HUES48 (cell line): ENCODE data around the gene CFAP91.

Experiments used
- H3K27ac ChIP-seq: one replicate; pipeline ENCODE4 v1.7.0; 2013; ENCODE audit warnings: low read depth, low read length, inconsistent platforms
- H3K27me3 ChIP-seq: 2 replicates; pipeline ENCODE4 v1.6.1; 2013; ENCODE audit warnings: mild to moderate bottlenecking, low read length; ENCODE audit not compliant: control insufficient read depth, insufficient read depth
- H3K36me3 ChIP-seq: 2 replicates; pipeline ENCODE4 v1.6.1; 2013; ENCODE audit warnings: low read length; ENCODE audit not compliant: control insufficient read depth, insufficient read depth
- H3K4me1 ChIP-seq: 2 replicates; pipeline ENCODE4 v1.6.1; 2013; ENCODE audit warnings: mild to moderate bottlenecking, low read length; ENCODE audit not compliant: control insufficient read depth, insufficient read depth
- H3K4me3 ChIP-seq: 2 replicates; pipeline ENCODE4 v1.5.1; 2013; ENCODE audit warnings: mild to moderate bottlenecking, low read depth, low read length
- H3K9ac ChIP-seq: 2 replicates; pipeline ENCODE4 v1.6.1; 2013; ENCODE audit warnings: mild to moderate bottlenecking, low read depth, low read length, moderate library complexity
- H3K9me3 ChIP-seq: 2 replicates; pipeline ENCODE4 v1.6.1; 2013; ENCODE audit warnings: low read length; ENCODE audit not compliant: control insufficient read depth, insufficient read depth

CFAP91 gene

DNA sequence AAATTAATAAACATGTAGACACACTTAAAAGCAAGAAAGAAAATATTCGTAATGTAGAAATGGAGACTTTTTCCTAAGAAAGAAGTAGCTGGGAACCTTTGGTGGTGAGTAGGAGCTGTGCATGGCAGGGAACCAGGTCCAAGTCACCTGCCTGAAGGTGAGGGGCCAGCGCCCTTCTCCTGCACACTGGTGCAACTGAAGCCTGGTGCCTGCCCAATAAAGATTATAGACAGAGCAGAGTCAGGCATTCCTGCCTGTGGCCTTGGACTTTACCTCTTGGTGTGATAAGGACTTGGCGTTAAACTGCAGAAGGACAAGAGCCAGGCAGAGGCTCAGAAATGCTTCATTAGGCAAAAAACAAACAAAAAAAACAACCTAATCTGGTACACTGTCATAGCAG, 14.2 kb downstream of the CFAP91 start:
- H3K27me3 ChIP-seq = no peaks in the 10 kb centered on the region
- no peak overlapping the region for H3K9ac ChIP-seq
- H3K27ac ChIP-seq = no peak overlapping the region
- no peaks in the 10 kb centered on the region for H3K4me1 ChIP-seq
- H3K4me3 ChIP-seq = no peak overlapping the region
- 0 out of 2 replicates have a peak, but pooled peaks cover 6% of the 10 kb centered on the region for H3K36me3 ChIP-seq
- H3K9me3 ChIP-seq = no peaks in the 10 kb centered on the region

DNA sequence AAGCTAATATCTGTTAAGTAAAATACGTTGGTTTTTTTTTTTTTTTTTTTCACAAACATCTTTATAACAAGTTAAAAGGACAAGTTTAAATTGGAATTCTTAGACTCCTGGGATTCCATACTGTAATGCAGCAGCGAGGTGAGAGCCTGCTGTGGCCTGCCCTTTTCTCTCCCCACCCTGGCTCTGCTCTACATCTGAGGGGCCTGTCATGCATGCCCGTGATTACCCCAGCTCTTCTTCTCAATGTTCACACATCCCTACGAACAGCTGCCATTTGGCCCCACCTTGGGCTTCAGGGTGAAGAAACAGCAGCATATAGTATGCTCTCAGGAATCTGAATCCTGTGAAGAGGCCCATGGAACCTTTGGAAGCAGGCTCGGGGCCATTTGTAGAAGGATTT, 14.7 kb downstream of the CFAP91 start:
- Histone ChIP-seq H3K36me3 (0 out of 2 replicates have a peak, but pooled peaks cover 6% of the 10 kb centered on the region), H3K27me3 (no peaks in the 10 kb centered on the region), H3K27ac (no peak overlapping the region), H3K9me3 (no peaks in the 10 kb centered on the region), H3K4me3 (no peak overlapping the region), H3K9ac (no peak overlapping the region), H3K4me1 (no peaks in the 10 kb centered on the region)

DNA sequence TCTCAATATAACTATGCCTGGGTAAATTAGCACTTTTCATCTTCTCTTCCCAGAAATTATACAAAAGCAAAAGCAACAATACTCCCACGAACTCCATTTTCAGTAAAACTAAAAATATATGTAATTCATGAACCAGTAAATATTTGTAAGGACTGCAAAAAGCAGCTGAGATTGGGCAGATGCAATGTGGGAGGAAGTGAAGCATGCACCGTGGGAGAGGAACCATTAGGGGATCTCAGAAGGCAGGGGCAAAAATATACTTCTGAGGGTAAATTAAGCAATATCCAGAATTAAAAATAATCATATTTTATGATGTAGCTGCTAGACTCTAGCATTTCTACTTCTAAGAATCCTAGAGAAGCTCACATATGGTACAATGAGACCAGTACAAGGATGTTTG, 20.2 kb downstream of the CFAP91 start:
- Histone ChIP-seq H3K4me3 (no peak overlapping the region), H3K27me3 (no peaks in the 10 kb centered on the region), H3K9me3 (no peaks in the 10 kb centered on the region), H3K9ac (no peak overlapping the region), H3K36me3 (no peaks in the 10 kb centered on the region), H3K4me1 (no peaks in the 10 kb centered on the region), H3K27ac (no peak overlapping the region)

DNA sequence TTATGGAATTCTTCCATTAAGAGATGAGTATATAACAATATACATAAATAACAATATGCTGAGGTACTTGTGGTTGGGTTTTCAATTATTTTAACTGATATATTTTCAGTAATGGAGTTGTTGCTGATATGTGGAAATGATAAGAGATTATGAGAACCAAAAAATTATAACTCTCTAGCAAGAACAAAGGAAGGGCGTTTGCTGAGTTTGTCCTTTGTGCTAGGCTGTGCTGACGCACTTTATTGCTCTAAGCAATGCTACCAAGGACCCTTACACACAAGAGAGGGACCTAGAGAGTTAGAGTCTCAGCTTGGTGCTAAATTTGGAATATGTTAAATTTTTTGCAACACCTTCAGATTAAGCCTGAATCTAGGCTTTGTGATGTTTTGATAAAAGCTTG, 24.1 kb downstream of the CFAP91 start:
- no peak overlapping the region for H3K27ac ChIP-seq
- H3K9me3 ChIP-seq = no peaks in the 10 kb centered on the region
- H3K4me3 ChIP-seq = no peak overlapping the region
- H3K27me3 ChIP-seq = no peaks in the 10 kb centered on the region
- no peak overlapping the region for H3K9ac ChIP-seq
- H3K4me1 ChIP-seq = peaks cover 5% of the 10 kb centered on the region
- H3K36me3 ChIP-seq = no peaks in the 10 kb centered on the region

DNA sequence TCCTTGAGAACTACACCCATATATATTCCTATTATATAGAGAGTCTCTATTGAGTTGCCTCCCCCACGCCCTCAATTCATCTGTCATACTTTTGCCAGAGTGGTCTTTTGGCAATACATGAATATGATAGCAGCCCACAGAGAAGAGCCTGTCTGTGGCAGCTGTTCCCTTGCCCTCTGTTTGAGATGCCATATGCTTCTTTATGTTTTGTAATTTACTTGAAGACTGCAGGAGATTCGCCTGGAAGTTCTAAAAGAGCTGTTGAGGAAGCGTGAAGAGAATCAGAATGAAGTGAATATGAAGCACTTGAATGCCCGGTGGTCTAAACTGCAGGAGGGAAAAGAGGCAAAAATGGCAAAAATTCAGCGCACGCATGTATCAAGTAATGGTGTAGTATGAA, 27.2 kb downstream of the CFAP91 start:
- H3K36me3 ChIP-seq = no peaks in the 10 kb centered on the region
- no peak overlapping the region for H3K4me3 ChIP-seq
- H3K4me1 ChIP-seq = peaks cover 9% of the 10 kb centered on the region
- no peaks in the 10 kb centered on the region for H3K27me3 ChIP-seq
- H3K9ac ChIP-seq = no peak overlapping the region
- H3K27ac ChIP-seq = no peak overlapping the region
- H3K9me3 ChIP-seq = no peaks in the 10 kb centered on the region

DNA sequence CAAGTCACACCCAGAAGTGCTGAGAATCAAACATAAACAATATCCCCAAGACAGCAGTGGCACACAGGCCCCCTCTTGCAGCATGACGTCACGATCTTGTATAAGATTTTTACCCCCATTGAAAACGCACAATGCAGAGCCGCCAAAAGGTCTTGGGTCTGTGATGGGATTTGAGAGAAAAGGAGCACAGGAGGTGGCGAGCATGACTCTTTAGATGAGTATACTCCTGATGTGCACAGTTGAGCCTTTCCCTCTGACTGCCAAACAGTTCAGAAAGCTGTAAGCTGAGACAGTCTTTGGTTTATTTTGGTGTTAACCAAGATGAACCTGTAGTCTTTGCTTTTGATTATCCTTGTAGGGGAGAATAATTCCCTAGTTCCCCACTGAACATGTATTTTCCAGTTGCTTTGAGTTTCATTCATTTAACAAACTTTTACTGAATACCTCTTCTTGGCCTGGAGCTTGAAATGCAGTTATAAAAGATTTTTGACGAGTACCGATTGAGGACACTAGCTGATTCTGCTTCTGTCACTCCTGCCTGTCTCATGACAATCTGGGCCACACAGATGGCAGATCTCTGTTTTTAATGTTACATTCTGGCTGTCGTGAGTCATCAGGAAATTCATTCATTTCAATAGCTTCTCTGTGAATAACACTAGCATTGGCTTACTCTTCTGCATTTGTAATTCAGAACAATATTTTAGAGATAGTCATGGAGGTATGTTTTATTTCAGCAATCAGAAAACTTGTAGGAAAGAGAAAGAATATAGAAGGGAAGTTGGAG, 28.9 kb downstream of the CFAP91 start:
- no peak overlapping the region for H3K4me3 ChIP-seq
- no peaks in the 10 kb centered on the region for H3K27me3 ChIP-seq
- H3K27ac ChIP-seq = no peak overlapping the region
- H3K9me3 ChIP-seq = no peaks in the 10 kb centered on the region
- H3K9ac ChIP-seq = no peak overlapping the region
- no peaks in the 10 kb centered on the region for H3K36me3 ChIP-seq
- peaks cover 9% of the 10 kb centered on the region for H3K4me1 ChIP-seq

DNA sequence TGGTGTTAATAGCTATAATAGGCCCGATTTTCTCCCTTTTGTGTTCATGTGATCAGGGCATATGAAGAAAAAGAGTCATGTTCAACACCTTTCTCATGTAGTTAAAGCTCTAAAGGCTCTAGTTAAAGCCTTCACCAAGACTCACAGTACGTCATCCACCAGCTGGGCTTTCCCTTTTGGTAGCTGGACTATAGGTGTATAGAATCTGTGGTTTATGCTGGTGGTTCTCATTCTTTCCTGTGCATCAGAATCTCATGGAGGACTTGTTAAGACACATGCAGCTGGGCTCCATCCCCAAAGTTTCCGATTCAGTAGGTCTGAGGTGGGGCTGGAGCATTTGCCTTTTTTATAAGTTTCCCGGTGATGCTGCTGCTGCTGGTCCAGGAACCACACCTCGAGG, 31.0 kb downstream of the CFAP91 start:
- no peaks in the 10 kb centered on the region for H3K27me3 ChIP-seq
- no peak overlapping the region for H3K27ac ChIP-seq
- no peaks in the 10 kb centered on the region for H3K9me3 ChIP-seq
- H3K4me3 ChIP-seq = no peak overlapping the region
- no peak overlapping the region for H3K9ac ChIP-seq
- peaks cover 9% of the 10 kb centered on the region for H3K4me1 ChIP-seq
- no peaks in the 10 kb centered on the region for H3K36me3 ChIP-seq

DNA sequence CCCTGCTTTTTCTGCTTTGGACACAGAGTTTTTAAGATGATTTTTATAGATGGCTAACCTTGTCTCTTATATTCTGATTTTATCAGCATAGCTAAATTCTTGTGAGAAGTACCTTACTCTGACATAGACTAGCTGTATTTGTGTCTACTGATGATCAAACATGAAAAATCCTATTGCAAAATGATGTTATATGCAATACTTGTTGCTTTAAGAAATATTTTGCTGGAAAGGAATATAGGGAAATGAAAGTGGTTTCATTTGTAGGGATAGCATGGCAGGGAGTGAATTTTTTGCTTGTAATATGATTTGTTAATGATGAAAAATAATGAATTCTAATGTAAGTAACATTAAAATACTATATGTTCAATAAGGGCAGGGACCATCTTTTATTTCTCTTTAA, 35.9 kb downstream of the CFAP91 start:
- Histone ChIP-seq H3K4me3 (no peak overlapping the region), H3K4me1 (no peaks in the 10 kb centered on the region), H3K36me3 (no peaks in the 10 kb centered on the region), H3K9ac (no peak overlapping the region), H3K27me3 (no peaks in the 10 kb centered on the region), H3K27ac (no peak overlapping the region), H3K9me3 (no peaks in the 10 kb centered on the region)

DNA sequence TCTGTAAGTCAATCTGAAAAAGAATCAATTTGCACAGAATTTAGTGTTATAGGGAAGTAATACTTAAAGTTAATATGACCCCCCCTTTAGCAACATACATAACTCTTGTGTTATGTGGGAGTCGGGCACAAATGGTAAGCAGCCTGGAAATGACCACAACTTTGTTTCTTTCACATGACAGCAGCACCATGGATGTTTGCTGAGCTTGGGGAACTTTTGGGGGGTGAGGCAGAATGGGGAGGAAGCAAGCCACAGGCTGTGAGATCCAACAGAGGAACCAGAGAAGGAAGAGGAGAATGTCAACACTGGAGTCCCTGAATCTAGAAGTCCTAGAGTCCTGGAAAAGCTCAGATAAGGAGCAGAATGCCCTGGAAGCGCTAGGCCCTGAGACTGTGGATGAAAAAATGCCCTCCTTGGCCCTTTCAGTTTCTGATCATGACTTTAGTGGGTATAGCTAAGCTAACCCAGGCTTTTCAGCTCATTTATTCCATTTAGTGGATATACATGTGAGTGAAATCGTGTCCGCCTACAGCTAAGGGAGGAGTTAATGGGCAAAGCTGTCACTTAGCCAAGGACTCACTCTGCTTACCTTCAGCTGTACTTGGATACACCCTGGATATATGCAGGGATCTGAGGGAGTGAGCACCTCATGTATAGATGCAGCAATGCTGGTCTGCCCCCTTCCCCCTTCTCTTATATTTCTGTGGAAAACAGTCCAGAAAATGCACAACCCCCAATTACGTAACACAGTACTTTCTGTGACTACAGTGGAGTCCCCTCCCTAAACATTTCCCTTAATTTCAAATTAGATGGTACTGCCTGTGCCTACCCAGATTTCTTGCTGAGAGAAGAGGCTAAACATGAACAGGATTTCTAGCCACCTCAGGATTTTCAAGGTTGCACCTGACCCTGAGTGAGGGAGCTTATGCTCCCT, 39.1 kb downstream of the CFAP91 start:
- no peaks in the 10 kb centered on the region for H3K36me3 ChIP-seq
- H3K4me1 ChIP-seq = no peaks in the 10 kb centered on the region
- no peaks in the 10 kb centered on the region for H3K9me3 ChIP-seq
- no peak overlapping the region for H3K27ac ChIP-seq
- H3K4me3 ChIP-seq = no peak overlapping the region
- no peaks in the 10 kb centered on the region for H3K27me3 ChIP-seq
- H3K9ac ChIP-seq = no peak overlapping the region

DNA sequence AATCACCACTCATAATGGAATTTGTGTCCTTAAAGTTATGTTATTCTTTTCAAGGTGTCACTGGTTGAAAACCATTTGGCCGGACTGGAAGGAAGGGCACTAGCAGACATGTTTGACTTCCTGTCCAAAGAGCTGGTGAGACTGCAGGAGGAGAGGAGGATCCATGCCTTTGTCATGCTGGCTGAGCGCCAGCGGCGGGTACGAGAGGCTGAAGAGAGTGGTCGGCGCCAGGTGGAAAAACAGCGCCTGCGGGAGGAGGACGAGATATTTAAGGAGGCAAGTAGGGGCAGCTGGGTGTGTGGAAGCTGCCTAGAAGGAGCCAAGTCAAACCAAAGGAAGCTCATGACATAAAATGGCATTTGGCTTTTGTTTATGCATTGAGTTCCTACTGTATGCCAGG, 41.1 kb downstream of the CFAP91 start:
- Histone ChIP-seq H3K27me3 (no peaks in the 10 kb centered on the region), H3K27ac (no peak overlapping the region), H3K9me3 (no peaks in the 10 kb centered on the region), H3K4me3 (no peak overlapping the region), H3K4me1 (no peaks in the 10 kb centered on the region), H3K9ac (no peak overlapping the region), H3K36me3 (no peaks in the 10 kb centered on the region)

DNA sequence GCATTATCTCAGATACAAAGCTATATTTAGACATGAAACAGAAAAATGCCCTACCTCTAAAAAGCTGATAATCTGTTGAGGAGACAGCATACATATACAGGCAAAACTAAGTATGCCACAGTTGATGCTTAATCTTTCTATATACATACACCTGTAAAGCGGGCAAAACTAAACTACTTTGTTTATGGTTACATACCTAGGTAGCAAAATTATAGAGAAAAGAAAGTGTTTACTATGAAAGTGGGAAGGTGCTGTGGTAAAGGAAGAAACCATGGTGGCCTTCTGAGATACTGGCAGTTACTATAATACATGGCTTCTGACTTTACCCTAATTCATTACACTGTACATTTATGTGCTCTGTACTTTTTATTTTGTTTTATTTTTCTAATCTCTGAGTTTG, 43.1 kb downstream of the CFAP91 start:
- H3K27me3 ChIP-seq = no peaks in the 10 kb centered on the region
- no peaks in the 10 kb centered on the region for H3K4me1 ChIP-seq
- H3K9ac ChIP-seq = no peak overlapping the region
- no peak overlapping the region for H3K4me3 ChIP-seq
- no peaks in the 10 kb centered on the region for H3K36me3 ChIP-seq
- H3K27ac ChIP-seq = no peak overlapping the region
- H3K9me3 ChIP-seq = no peaks in the 10 kb centered on the region
